Liver (tissue), 9 donors: ENCODE data around the gene NKX2-1. TPM values are rescaled to one million over a fixed set of nuclear protein-coding genes. Genes with fewer than 3 reads are reported as not detected.

ENCODE experiments used
- DNase-seq: peaks from one replicate; pipeline ENCODE4 v3.0.0-alpha.2; 2017; ENCODE audit warnings: low spot score
- H3K27ac ChIP-seq, 2 donors: one replicate each; pipeline ENCODE4 v1.7.0; 2013; ENCODE audit warnings: inconsistent platforms in 2 of 2, low read length in 2 of 2, control low read depth in 1 of 2, low read depth in 1 of 2, mild to moderate bottlenecking in 1 of 2
- H3K27me3 ChIP-seq, 4 donors: one replicate each; pipeline versions ENCODE4 v1.6.1 to v1.7.0; 2013; ENCODE audit warnings: low read length in 3 of 4, inconsistent platforms in 1 of 4, mild to moderate bottlenecking in 1 of 4, moderate library complexity in 1 of 4; ENCODE audit not compliant: control insufficient read depth in 4 of 4, insufficient read depth in 4 of 4
- H3K36me3 ChIP-seq, 4 donors: one replicate each; pipeline versions ENCODE4 v1.6.1 to v1.7.0; 2013; ENCODE audit warnings: low read length in 3 of 4, mild to moderate bottlenecking in 3 of 4, low read depth in 1 of 4, moderate library complexity in 1 of 4; ENCODE audit not compliant: control insufficient read depth in 4 of 4, insufficient read depth in 3 of 4
- H3K4me1 ChIP-seq, 4 donors: one replicate each; pipeline versions ENCODE4 v1.6.1 to v1.7.0; 2013; ENCODE audit warnings: low read length in 3 of 4, mild to moderate bottlenecking in 3 of 4, moderate library complexity in 1 of 4; ENCODE audit not compliant: control insufficient read depth in 4 of 4, insufficient read depth in 4 of 4
- H3K4me3 ChIP-seq, 3 donors: one replicate each; pipeline versions ENCODE4 v1.6.1 to v1.7.0; 2013; ENCODE audit warnings: low read length in 3 of 3, control low read depth in 1 of 3, low read depth in 1 of 3, mild to moderate bottlenecking in 1 of 3
- H3K9ac ChIP-seq, 2 donors: one replicate each; pipeline ENCODE4 v1.7.0; 2013; ENCODE audit warnings: low read length in 2 of 2, mild to moderate bottlenecking in 2 of 2, moderate library complexity in 2 of 2, control low read depth in 1 of 2, low read depth in 1 of 2
- H3K9me3 ChIP-seq, 4 donors: one replicate each; pipeline versions ENCODE4 v1.6.1 to v1.7.0; 2013; ENCODE audit warnings: low read length in 3 of 4; ENCODE audit not compliant: control insufficient read depth in 4 of 4
- ATF3 ChIP-seq: IDR thresholded peaks from 2 replicates; pipeline ENCODE4 v1.6.1; 2016; ENCODE audit warnings: antibody characterized with exemption
- CTCF ChIP-seq: fragments of 150-350 bp; IDR thresholded peaks from 2 replicates; pipeline ENCODE4 v1.5.1; 2017; ENCODE audit warnings: improper control_type of control experiment, low read depth, low read length; ENCODE audit not compliant: missing input control
- EGR1 ChIP-seq, 2 donors: IDR thresholded peaks; 2 replicates each; pipeline ENCODE4 v1.6.1; 2016 to 2018; ENCODE audit warnings: antibody characterized with exemption in 2 of 2, low read depth in 2 of 2
- FOXA1 ChIP-seq: IDR thresholded peaks from 2 replicates; pipeline ENCODE4 v1.6.1; 2016; ENCODE audit warnings: antibody characterized with exemption
- FOXA2 ChIP-seq: IDR thresholded peaks from 2 replicates; pipeline ENCODE4 v1.6.1; 2016; ENCODE audit warnings: antibody characterized with exemption
- GABPA ChIP-seq, 2 donors: IDR thresholded peaks in 1 of 2; conservative IDR thresholded peaks in 1 of 2; 2 replicates each; pipeline ENCODE4 v1.6.1; 2016; ENCODE audit warnings: antibody characterized with exemption in 2 of 2, mild to moderate bottlenecking in 1 of 2, moderate library complexity in 1 of 2
- HNF4A ChIP-seq, 2 donors: conservative IDR thresholded peaks; 2 replicates each; pipeline ENCODE4 v1.6.1; 2016; ENCODE audit warnings: antibody characterized with exemption in 2 of 2, mild to moderate bottlenecking in 2 of 2
- HNF4G ChIP-seq: IDR thresholded peaks from 2 replicates; pipeline ENCODE4 v1.6.1; 2016; ENCODE audit warnings: antibody characterized with exemption
- JUND ChIP-seq, 2 donors: IDR thresholded peaks; 2 replicates each; pipeline ENCODE4 v1.6.1; 2016; ENCODE audit warnings: antibody characterized with exemption in 2 of 2
- MAX ChIP-seq: IDR thresholded peaks from 2 replicates; pipeline ENCODE4 v1.6.1; 2016; ENCODE audit warnings: antibody characterized with exemption
- NR2F2 ChIP-seq: IDR thresholded peaks from 2 replicates; pipeline ENCODE4 v1.6.1; 2016; ENCODE audit warnings: antibody characterized with exemption
- RXRA ChIP-seq, 2 donors: IDR thresholded peaks; 2 replicates each; pipeline ENCODE4 v1.6.1; 2017 to 2018; ENCODE audit warnings: antibody characterized with exemption in 2 of 2, mild to moderate bottlenecking in 1 of 2
- TAF1 ChIP-seq: conservative IDR thresholded peaks from 2 replicates; pipeline ENCODE4 v1.6.1; 2016; ENCODE audit warnings: antibody characterized with exemption, mild to moderate bottlenecking
- YY1 ChIP-seq: IDR thresholded peaks from 2 replicates; pipeline ENCODE4 v1.6.1; 2016; ENCODE audit warnings: antibody characterized with exemption, mild to moderate bottlenecking
- ZBTB33 ChIP-seq: IDR thresholded peaks from 2 replicates; pipeline ENCODE4 v1.6.1; 2016; ENCODE audit warnings: antibody characterized with exemption
- WGBS: extraction: QIAGEN DNeasy Blood & Tissue Kit; methylation state at CpG from one replicate; pipeline ENCODE4 v1.1.7; 2013; 5-methylcytosine and 5-hydroxymethylcytosine counted together
- polyA plus RNA-seq, 2 donors: library from polyadenylated mRNA; stranded (reverse) in 1 of 2; unstranded in 1 of 2; fragments of 200-250 nt in 1 of 2; fragments of >200 nt in 1 of 2; fragmentation: Nextera tagmentation in 1 of 2; extraction: Ambion mirVana in 1 of 2; gene quantifications; one replicate each; pipeline versions ENCODE4 v1.2.1 to v1.2.3, GENCODE V29; 2013 to 2015
- total RNA-seq, 2 donors: library from RNA; depleted of rRNA; stranded (reverse); fragments of >200 nt; gene quantifications; one replicate each; pipeline ENCODE4 v1.2.3, GENCODE V29; 2014
- donor health status: healthy.
- donor health status: healthy.
- donor health status: healthy.
- donor health status: healthy.
- donor health status: healthy.

The NKX2-1 gene
- total and polyA plus RNA-seq, 4 donors: not detected

GRCh38 chr14:36474593-36474992 is 45.4 kb downstream of the NKX2-1 start (continued):
- no peak for TF ChIP-seq FOXA1

- H3K36me3 ChIP-seq: no peaks in the 10 kb centered on the region
- H3K27me3 ChIP-seq: no peaks in the 10 kb centered on the region
- no peak overlapping the region for H3K9ac ChIP-seq
- no peak overlapping the region for H3K4me3 ChIP-seq
- no peak overlapping the region for H3K27ac ChIP-seq
- TF ChIP-seq HNF4A (conservative IDR thresholded peaks at IDR 0.05): no peak
- no peak for TF ChIP-seq FOXA2
- TF ChIP-seq GABPA (IDR thresholded peaks at IDR 0.05 in 1 of 2, conservative IDR thresholded peaks at IDR 0.05 in 1 of 2): no peak
- TF ChIP-seq EGR1 (IDR thresholded peaks at IDR 0.05; ENCODE audit: low read depth in 2 of 2): no peak
- TF ChIP-seq ZBTB33: no peak
- TF ChIP-seq RXRA (IDR thresholded peaks at IDR 0.05): no peak
- TF ChIP-seq ATF3: no peak
- no peak for TF ChIP-seq CTCF
- no peak for TF ChIP-seq YY1
- TF ChIP-seq MAX: no peak
- no peak for TF ChIP-seq NR2F2
- no peak for TF ChIP-seq HNF4G
- no peak for TF ChIP-seq JUND (IDR thresholded peaks at IDR 0.05)
- no peaks in the 10 kb centered on the region for H3K9me3 ChIP-seq
- DNase-seq: no peak
- no peaks in the 10 kb centered on the region for H3K4me1 ChIP-seq
- WGBS: 91% methylated on average over 3 of the region's 3 CpGs
These were observed 48.6 kb downstream of the NKX2-1 start for GRCh38 chr14:36471431-36471830.

GRCh38 chr14:36467332-36467731 is 52.7 kb downstream of the NKX2-1 start:
- WGBS: 63% methylated on average over 1 of the region's 1 CpG
- no peak for TF ChIP-seq HNF4G
- no peak for TF ChIP-seq FOXA1
- no peak for TF ChIP-seq YY1
- no peak for TF ChIP-seq GABPA (IDR thresholded peaks at IDR 0.05 in 1 of 2, conservative IDR thresholded peaks at IDR 0.05 in 1 of 2)
- TF ChIP-seq NR2F2: no peak
- no peak for TF ChIP-seq TAF1

More at GRCh38 chr14:36467332-36467731, 52.7 kb downstream of the NKX2-1 start:
- Histone ChIP-seq H3K4me1 (no peaks in the 10 kb centered on the region), H3K4me3 (no peak overlapping the region), H3K9me3 (no peaks in the 10 kb centered on the region), H3K27me3 (no peaks in the 10 kb centered on the region), H3K36me3 (no peaks in the 10 kb centered on the region), H3K9ac (no peak overlapping the region), H3K27ac (no peak overlapping the region)
- no peak for DNase-seq

Other genes starting within 250 kb of the NKX2-1 start
- 10 to 100 TPM in 1 of 2 donors, 1 to 10 TPM in 1; 8.7 to 11.8 TPM for gene MBIP, start 199.6 kb downstream of the NKX2-1 start, total RNA-seq
- 10 to 100 TPM in 1 of 2 donors, 1 to 10 TPM in 1; 8.1 to 17.5 TPM for gene MBIP, start 199.6 kb downstream of the NKX2-1 start, polyA plus RNA-seq
- under 1 TPM in 1 of 2 donors, not detected in 1; 0.33 TPM for gene NKX2-8, start 62.4 kb upstream of the NKX2-1 start, total RNA-seq
- not detected for gene NKX2-8, start 62.4 kb upstream of the NKX2-1 start, polyA plus RNA-seq
- not detected for gene PAX9, start 141.6 kb upstream of the NKX2-1 start, total RNA-seq
- gene PAX9, start 141.6 kb upstream of the NKX2-1 start, polyA plus RNA-seq: under 1 TPM in 1 of 2 donors, not detected in 1; 0.03 TPM